Keratinocyte (primary cell): ENCODE results near the gene DTNBP1.

Source experiments
- CTCF ChIP-seq, 3 experiments: IDR thresholded peaks in 1 of 3; conservative IDR thresholded peaks in 1 of 3; optimal IDR thresholded peaks in 1 of 3; 2 replicates in 2 of 3; 3 replicates in 1 of 3; pipeline versions ENCODE3 to v1.5.1; 2011; ENCODE audit warnings: low read length in 3 of 3, mild to moderate bottlenecking in 3 of 3, moderate library complexity in 2 of 3, control low read depth in 1 of 3, inconsistent platforms in 1 of 3; ENCODE audit not compliant: insufficient read depth in 2 of 3; ENCODE audit errors: extremely low read depth in 1 of 3
- EZH2 ChIP-seq: IDR thresholded peaks from one replicate; pipeline ENCODE4 v1.6.1; 2012; ENCODE audit warnings: inconsistent platforms, mild to moderate bottlenecking, low read length, moderate library complexity

GRCh38 chr6:15698471-15698870 lies 35.6 kb upstream of the DTNBP1 start:
- TF ChIP-seq CTCF (optimal IDR thresholded peaks at IDR 0.05 in 1 of 3, IDR thresholded peaks at IDR 0.05 in 1 of 3, conservative IDR thresholded peaks at IDR 0.05 in 1 of 3; ENCODE audit: extremely low read depth in 1 of 3, insufficient read depth in 2 of 3, low read length in 3 of 3) (no peak), EZH2 (no peak)
